ENCODE data around the gene OR13C8.

DNA sequence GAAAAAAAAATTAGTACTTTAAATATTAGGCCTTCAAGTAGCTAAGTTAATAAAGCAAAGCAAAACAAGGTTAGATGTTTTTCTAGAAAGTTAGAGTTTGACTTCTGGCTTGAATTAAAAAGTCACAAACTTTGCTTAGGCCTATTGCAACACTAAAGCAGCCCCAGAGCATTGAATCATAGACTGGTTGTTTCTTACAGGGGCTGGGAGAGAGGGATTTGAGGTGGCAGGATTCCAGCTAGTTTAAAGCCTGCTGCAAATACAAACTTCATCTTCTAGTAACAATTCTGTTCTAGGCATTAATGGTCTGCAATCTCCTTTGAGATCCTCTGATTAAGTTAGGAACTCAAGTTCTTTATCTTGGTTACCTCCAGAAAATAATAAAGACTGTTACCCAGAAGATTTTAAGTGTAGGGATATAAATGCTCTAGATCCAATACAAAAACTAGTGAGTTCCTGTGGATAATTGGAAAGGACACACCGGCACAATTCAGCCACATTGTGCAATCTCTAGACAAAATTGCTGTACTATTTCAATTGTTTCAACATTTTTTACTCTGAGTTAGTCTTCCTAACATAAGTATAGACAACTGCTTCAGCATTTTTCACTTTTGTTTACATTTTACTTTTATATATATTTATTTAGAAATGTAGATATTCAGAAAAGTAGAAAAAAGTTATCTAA, 17.7 kb downstream of the OR13C8 start:
- TF ChIP-seq, protein P1, sequence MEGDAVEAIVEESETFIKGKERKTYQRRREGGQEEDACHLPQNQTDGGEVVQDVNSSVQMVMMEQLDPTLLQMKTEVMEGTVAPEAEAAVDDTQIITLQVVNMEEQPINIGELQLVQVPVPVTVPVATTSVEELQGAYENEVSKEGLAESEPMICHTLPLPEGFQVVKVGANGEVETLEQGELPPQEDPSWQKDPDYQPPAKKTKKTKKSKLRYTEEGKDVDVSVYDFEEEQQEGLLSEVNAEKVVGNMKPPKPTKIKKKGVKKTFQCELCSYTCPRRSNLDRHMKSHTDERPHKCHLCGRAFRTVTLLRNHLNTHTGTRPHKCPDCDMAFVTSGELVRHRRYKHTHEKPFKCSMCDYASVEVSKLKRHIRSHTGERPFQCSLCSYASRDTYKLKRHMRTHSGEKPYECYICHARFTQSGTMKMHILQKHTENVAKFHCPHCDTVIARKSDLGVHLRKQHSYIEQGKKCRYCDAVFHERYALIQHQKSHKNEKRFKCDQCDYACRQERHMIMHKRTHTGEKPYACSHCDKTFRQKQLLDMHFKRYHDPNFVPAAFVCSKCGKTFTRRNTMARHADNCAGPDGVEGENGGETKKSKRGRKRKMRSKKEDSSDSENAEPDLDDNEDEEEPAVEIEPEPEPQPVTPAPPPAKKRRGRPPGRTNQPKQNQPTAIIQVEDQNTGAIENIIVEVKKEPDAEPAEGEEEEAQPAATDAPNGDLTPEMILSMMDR (IDR thresholded peaks at IDR 0.05 in 2 of 3, conservative IDR thresholded peaks at IDR 0.05 in 1 of 3; ENCODE audit: borderline replicate concordance in 1 of 3, insufficient read depth in 1 of 3, low read depth in 2 of 3, low read length in 2 of 3), result no peak
- TF ChIP-seq POLR2AphosphoS5 (IDR thresholded peaks at IDR 0.05; ENCODE audit: low read depth, low read length) (no peak), JUND (IDR thresholded peaks at IDR 0.05) (no peak), CBX3 (IDR thresholded peaks at IDR 0.05; ENCODE audit: low read depth) (no peak), ZNF274 (IDR thresholded peaks at IDR 0.05; ENCODE audit: low read depth, low read length) (no peak), POLR2A (IDR thresholded peaks at IDR 0.05; ENCODE audit: borderline replicate concordance, extremely low read depth, insufficient read depth, insufficient read length) (no peak), CEBPB (IDR thresholded peaks at IDR 0.05; ENCODE audit: low read depth) (no peak)
- TF ChIP-seq, protein P2, sequence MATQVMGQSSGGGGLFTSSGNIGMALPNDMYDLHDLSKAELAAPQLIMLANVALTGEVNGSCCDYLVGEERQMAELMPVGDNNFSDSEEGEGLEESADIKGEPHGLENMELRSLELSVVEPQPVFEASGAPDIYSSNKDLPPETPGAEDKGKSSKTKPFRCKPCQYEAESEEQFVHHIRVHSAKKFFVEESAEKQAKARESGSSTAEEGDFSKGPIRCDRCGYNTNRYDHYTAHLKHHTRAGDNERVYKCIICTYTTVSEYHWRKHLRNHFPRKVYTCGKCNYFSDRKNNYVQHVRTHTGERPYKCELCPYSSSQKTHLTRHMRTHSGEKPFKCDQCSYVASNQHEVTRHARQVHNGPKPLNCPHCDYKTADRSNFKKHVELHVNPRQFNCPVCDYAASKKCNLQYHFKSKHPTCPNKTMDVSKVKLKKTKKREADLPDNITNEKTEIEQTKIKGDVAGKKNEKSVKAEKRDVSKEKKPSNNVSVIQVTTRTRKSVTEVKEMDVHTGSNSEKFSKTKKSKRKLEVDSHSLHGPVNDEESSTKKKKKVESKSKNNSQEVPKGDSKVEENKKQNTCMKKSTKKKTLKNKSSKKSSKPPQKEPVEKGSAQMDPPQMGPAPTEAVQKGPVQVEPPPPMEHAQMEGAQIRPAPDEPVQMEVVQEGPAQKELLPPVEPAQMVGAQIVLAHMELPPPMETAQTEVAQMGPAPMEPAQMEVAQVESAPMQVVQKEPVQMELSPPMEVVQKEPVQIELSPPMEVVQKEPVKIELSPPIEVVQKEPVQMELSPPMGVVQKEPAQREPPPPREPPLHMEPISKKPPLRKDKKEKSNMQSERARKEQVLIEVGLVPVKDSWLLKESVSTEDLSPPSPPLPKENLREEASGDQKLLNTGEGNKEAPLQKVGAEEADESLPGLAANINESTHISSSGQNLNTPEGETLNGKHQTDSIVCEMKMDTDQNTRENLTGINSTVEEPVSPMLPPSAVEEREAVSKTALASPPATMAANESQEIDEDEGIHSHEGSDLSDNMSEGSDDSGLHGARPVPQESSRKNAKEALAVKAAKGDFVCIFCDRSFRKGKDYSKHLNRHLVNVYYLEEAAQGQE (IDR thresholded peaks at IDR 0.05; ENCODE audit: low read depth), result no peak
- TF ChIP-seq, protein P3, sequence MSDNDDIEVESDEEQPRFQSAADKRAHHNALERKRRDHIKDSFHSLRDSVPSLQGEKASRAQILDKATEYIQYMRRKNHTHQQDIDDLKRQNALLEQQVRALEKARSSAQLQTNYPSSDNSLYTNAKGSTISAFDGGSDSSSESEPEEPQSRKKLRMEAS (IDR thresholded peaks at IDR 0.05), result no peak
